GM18498 (cell line): ENCODE measurements around the gene RYR1.
"Not testable (repeated sequence)": the region's sequence is repeated elsewhere in the genome, so short reads cannot be mapped to it uniquely, and the experiment has no call there.

Experiments used
- ATAC-seq: cut with Tn5 transposase; IDR thresholded peaks from one replicate; pipeline ENCODE4 v1.9.1; 2021; ENCODE audit warnings: mild to moderate bottlenecking, moderate library complexity; ENCODE audit not compliant: unreplicated experiment

The RYR1 gene

DNA sequence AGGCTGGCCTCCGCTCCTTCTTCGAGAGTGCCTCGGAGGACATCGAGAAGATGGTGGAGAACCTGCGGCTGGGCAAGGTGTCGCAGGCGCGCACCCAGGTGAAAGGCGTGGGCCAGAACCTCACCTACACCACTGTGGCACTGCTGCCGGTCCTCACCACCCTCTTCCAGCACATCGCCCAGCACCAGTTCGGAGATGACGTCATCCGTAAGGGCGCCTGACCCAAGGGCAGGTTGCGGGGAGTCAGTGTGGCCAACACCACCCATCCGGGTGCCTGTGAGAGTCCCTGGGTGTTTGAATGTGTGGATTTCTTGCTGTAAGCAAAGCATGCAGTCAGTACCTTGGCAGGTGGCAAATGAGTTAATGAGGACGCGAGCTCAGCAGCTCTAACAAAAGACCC, 78.8 kb downstream of the RYR1 start:
- no peak for ATAC-seq

DNA sequence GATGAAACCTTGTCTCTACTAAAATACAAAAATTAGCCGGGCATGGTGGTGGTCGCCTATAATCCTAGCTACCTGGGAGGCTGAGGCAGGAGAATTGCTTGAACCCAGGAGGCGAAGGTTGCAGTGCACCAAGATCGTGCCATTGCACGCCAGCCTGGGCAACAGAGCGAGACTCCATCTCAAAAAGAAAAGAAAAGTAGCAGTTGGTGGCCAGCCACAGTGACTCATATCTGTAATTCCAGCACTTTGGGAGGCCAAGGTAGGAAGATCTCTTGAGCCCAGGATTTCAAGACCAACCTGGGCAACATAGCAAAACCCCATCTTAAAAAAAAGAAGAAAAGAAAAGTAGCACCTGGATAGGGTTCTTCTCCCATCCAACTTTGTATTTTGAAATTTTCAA, 79.7 kb downstream of the RYR1 start:
- not testable (repeated sequence) for ATAC-seq

DNA sequence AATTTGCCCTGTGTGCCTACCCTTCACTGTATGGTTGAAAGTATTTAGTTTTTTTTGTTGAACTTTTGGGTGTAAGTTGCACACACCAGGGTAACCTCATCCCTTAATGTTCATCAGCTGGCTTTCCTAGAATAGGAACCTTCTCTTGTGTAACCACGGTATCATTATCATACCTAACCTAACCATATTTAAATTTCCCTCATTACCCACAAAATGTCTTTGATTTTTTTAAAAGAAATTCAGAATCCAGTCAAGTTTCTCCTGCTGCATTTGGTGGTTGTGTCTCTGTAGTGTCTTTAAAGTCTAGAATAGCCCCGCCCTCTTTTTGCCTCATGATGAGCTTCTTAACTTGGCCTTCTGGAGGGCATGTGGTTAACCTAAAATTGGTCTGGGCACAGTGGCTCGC, 80.3 kb downstream of the RYR1 start:
- no peak for ATAC-seq

DNA sequence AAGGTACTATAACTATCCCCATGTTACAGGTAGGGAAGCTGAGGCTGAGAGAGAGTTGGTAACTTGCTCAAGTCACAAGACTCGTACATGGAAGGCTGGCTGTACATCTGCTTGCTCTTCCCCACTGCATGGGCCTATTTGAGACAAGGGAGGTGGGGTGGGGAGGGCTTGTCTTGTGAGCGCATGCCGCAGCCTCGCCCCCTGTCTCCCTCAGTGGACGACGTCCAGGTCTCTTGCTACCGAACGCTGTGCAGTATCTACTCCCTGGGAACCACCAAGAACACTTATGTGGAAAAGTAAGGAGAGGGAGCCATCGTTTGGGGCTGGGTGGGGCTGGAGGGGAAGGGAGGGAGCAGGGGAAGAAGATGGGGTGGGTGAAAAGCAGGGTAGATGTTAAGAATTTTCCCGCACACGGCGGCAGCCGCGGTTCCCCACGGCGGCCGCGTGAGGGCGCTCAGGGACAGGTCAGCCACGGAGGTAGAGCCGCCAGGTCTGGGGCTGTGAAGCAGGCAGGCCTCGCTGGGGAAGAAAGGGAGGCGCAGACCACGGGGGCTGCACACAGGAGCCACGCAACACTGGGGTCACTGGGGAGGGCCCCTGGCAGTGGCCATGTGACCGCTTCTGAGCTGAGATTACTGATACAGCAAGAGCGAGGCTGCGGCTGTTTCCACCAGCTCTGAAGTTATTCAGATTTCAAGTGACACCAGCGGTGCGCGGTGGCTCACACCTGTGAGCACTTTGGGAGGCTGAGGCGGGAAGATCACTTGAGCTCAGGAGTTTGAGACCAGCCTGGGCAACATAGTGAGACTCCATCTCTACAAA, 81.5 kb downstream of the RYR1 start:
- ATAC-seq, result no peak

DNA sequence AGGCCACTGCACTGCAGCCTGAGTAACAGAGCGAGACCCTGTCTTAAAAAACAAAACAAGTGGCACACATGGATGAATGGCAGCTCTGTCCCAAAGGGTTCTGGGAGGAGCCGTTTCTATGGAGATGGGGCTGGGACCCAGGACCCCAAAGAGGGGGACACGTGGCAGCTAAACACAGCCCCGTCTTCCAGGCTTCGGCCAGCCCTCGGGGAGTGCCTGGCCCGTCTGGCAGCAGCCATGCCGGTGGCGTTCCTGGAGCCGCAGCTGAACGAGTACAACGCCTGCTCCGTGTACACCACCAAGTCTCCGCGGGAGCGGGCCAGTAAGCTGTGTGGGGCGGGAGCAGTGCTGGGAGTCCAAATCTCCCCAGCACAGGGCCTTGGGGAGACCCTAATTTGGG, 82.4 kb downstream of the RYR1 start:
- ATAC-seq, result no peak

DNA sequence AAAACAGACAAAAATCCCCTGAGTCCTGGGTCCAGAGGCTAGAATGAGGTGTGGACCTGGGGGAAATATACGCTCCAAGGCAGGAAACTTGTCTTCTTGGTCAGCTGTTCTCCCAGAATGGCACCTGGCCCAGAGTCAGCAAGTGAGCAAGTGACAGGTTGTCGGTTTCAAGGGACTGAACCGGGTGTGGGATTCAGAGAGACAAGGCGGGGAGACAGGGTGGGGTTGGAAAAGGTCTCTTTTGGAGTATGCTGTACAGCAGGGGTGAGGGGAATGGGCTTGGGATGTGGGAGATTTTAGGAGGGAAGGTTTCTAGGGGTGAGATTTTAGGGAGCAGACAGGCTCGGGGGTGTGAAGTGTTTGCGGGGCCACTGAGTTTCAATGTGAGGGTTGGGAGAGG, 83.3 kb downstream of the RYR1 start:
- ATAC-seq, result no peak

DNA sequence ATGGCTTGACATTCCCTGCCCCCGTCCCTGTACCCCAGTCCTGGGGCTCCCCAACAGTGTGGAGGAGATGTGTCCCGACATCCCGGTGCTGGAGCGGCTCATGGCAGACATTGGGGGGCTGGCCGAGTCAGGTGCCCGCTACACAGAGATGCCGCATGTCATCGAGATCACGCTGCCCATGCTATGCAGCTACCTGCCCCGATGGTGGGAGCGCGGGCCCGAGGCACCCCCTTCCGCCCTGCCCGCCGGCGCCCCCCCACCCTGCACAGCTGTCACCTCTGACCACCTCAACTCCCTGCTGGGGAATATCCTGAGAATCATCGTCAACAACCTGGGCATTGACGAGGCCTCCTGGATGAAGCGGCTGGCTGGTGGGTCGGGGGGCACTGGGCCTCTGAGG, 83.8 kb downstream of the RYR1 start:
- no peak for ATAC-seq

DNA sequence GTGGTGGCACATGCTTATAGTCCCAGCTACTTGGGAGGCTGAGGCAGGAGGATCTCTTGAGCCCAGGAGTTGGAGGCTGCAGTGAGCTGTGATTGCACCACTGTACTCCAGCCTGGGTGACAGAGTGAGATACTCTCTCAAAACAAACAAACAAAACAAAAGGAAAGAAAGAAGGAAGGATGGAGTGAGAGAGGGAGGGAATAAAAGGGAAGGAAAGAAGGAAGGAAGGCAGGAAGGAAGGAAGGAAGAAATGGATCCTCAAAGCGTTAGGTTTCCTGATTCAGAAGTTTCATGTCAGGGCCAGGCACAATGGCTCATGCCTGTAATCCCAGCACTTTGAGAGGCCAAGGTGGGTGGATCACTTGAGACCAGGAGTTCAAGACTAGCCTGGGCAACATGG, 84.5 kb downstream of the RYR1 start:
- ATAC-seq, result not testable (repeated sequence)

DNA sequence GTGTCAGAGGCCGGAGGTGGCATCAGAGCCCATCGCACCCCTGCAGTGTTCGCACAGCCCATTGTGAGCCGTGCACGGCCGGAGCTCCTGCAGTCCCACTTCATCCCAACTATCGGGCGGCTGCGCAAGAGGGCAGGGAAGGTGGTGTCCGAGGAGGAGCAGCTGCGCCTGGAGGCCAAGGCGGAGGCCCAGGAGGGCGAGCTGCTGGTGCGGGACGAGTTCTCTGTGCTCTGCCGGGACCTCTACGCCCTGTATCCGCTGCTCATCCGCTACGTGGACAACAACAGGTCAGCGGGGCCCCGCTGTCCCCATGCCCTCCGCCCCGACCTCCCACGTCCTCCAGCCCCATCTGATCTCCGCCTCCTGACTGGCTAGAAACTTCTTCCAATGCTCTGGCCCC, 85.7 kb downstream of the RYR1 start:
- no peak for ATAC-seq

DNA sequence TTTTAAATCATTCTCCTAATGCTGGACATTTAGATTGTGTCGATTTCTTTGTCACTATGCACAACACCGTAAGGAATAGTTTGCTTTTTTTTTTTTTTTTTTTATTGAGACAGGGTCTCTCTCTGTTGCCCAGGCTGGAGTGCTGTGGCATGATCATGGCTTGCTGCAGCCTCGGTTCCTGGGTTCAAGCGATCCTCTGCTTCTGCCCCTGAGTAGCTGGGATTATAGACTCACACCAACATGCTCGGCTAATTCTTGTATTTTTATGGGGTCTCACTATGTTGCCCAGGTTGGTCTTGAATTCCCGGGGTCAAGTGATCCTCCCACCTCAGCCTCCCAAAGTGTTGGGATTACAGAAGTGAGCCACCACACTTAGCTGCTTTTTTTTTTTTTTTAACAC, 86.5 kb downstream of the RYR1 start:
- no peak for ATAC-seq

DNA sequence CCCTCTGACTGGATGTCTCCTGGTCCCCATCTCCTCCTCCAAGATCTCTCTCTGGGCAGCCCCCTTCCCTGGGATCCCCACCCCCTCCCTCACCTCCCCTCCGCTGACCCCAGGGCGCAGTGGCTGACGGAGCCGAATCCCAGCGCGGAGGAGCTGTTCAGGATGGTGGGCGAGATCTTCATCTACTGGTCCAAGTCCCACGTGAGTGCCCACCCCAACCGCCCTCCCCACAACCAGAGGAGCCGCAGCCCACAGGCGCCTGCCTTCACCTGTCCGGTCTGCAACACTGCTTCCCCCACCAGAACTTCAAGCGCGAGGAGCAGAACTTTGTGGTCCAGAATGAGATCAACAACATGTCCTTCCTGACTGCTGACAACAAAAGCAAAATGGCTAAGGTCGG, 89.4 kb downstream of the RYR1 start:
- ATAC-seq, result no peak

DNA sequence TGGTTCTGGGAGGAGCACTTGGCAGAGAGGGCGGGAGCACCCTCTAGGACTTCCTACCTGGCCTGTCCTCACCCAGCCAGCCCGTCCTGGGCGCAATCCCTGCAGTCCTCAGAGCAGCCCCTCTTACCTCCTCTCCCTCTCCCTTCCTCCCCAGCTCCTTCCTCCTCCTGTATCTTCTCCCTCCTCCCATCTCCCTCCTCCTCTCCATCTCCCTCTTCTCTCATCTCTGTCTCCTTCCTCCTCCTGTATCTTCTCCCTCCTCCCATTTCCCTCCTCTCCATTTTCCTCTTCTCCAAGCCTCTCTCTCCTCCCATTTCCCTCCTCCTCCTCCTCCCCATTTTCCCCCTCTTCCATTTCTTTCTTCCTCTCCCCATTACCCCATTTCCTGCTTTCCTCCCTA, 89.8 kb downstream of the RYR1 start:
- ATAC-seq, result no peak

DNA sequence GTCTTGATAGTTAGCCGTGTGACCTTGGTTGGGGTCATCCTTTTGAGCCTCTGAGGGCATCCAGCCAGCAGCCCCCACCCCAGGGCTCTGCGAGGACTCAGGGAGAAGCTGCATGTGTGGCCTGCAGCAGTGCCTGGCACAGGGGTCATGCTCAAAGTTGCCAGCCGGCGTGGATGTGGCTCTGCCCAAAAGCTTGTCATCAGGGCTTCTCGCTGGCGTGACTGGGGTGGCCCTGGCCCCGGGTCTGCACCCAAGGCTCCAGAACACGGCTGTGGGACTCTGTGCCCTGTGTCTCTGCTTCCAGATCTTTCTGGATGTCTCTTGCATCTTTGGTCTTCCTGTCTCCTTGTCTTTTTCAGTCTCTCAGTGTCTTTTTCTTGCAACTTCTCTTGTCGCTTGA, 90.9 kb downstream of the RYR1 start:
- ATAC-seq, result no peak

DNA sequence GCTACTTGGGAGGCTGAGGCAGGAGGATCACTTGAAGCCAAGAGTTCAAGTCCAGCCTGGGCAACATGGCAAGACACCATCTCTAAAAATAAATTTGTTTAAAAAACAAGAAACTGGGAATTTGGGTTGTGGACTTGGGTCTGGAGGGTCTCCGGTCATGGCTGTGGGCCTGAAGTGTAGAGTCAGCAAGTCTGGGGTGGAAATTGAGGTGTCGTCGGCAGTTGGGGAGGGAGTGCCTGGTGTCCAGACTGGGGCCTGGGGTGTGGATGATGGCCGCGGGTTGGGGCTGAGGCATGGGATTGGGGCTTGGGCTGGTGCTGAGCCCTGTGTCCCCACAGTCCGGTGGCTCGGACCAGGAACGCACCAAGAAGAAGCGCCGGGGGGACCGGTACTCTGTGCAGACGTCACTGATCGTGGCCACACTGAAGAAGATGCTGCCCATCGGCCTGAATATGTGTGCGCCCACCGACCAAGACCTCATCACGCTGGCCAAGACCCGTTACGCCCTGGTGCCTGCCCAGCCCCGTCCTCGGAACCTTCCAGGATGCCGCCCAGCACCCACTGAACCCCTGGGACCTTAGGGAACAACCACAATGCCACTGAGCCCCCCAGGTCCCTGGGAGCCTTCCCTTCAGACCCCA, 91.6 kb downstream of the RYR1 start:
- ATAC-seq, result no peak

DNA sequence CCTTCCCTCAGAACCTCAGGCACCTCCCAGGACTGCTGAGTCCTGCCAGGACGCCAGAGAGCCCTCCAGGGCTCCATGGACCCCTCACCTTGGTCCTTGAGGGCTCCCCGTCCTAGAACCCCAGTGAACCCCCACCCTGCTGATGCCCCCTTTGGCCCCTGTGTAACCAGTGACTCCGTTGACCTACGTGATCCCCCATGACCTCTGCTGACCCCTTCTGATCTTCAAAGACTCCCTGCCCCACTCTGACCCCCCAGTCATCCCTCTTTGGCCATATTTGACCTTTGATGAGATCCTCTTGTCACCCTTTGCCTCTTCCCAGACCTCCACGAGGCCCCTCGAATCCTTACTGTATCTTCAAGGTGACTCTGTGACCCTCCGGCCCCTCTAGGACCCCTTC, 92.9 kb downstream of the RYR1 start:
- ATAC-seq, result no peak

DNA sequence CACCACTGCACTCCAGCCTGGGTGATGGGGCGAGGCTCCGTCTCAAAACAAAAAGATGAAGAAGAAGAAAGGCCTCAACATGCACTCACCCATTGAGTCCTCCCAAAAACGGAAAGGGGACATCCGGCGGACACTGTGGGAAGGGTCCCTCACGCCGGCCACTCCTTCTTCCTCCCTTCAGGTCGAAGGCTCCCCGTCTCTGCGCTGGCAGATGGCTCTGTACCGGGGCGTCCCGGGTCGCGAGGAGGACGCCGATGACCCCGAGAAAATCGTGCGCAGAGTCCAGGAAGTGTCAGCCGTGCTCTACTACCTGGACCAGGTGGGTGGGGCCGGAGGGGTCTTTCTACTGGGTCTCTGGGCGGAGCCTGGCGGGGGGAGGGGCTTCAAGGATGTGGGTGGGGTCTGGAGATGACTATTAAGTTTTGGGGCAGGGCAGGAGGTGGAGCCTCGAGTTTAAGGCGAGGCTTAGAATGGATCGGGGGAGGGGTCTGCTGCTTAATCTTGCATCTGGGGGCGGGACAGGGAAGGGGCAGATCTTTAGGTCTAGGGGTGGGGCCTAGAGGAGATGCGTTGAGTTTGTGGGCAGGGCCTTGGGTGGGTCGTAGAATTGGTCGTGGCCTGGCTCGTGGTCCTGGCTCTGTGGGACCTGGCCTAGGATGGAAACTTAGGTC, 94.1 kb downstream of the RYR1 start:
- ATAC-seq, result no peak

DNA sequence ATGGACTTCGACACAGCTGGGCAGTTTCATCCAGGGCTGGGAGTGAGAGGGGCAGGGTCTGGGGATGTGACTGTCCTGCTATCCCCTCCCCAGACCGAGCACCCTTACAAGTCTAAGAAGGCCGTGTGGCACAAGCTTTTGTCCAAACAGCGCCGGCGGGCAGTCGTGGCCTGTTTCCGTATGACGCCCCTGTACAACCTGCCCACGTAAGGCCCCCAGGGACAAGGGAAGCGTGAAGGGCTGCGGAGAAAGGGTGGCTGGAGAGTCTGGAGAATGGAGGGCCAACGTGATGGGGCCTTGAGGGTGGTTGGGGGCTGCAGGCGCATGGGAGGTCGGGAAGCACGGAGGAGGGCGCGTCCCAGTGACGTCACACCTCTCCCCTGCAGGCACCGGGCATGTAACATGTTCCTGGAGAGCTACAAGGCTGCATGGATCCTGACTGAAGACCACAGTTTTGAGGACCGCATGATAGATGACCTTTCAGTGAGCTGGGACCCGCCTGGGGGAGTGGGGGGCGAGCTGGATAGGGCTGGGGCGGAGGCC, 94.8 kb downstream of the RYR1 start:
- ATAC-seq, result no peak

DNA sequence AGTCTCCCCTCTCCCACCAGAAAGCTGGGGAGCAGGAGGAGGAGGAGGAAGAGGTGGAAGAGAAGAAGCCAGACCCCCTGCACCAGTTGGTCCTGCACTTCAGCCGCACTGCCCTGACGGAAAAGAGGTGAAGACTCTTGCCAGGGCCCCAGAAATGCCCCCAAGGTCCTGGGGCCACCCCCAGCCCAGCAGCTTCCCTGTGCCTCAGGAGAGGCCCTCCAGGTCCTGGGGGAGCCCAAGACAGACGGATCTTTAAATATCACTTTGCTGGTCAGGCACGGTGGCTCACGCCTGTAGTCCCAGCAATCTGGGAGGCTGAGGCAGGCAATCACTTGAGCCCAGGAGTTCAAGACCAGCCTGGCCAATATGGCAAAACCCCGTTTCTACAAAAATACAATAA, 95.4 kb downstream of the RYR1 start:
- ATAC-seq, result no peak

DNA sequence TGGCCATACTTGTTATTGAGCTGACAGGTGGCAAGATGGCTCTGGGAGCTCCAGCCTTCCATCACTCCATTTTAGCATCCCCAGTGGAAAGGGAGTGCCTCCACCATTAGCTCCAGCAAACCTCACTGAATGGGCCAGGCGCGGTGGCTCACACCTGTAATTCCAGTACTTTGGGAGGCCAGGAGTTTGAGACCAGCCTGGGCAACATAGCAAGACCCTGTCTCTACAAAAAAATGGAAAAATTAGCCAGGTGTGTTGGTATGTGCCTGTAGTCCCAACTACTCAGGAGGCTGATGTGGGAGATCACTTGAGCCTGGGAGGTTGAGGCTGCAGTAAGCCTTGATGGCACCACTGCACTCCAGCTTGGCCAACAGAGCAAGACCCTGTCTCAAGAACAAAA, 98.0 kb downstream of the RYR1 start:
- ATAC-seq, result no peak

DNA sequence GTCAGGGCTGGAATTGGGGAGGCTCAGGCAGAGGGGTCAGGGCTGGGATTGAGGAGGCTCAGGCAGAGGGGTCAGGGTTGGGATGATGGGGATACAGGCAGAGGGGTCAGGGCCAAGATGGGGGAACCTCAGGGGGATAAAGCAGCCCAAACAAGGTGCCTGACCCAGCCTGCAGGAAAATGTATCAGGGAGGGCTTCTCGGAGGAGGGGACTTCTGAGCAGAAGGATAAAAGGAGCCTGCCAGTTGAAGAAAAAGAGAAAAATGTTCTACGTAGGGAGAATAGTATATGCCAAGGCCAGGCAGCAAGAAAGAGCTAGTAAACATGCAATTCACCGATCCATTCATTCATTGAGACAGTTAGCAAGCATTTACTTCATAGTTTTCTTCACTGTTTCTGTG, 99.4 kb downstream of the RYR1 start:
- ATAC-seq, result no peak

DNA sequence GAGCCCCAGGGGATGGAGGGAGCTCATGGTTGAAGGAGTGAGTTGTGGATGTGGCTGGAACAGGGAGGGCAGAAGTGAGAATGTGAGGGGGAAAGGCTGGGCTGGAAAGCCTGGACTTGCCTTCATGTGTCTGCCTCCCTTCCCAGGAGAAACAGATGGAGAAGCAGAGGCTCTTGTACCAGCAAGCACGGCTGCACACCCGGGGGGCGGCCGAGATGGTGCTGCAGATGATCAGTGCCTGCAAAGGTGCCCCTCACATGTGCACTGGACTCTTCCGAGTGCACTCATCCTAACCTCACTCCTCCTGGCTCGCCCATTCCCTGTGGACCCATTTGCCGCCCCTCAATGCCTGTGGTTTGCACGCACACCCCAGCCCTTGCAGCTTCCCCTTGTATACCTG, 101.1 kb downstream of the RYR1 start:
- no peak for ATAC-seq

DNA sequence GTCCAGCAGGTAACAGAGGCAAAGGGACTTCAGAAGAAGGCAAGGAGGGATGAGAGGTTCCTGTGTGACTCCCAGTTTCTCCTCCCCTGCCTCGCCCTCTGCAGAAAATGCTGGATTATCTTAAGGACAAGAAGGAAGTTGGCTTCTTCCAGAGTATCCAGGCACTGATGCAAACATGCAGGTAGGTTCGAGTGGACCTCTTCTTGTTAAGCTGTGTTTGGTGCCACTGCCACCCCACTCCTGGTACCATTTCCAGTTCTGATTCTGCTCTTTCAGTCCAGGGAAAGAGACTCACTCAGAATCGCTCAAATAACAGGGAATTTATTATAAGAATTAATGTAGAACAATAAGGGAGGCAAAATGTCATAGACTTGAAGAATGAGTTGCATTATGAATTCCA, 101.7 kb downstream of the RYR1 start:
- ATAC-seq, result no peak
